DND-41 (cell line): Measurements from ENCODE around the gene COX10.

ENCODE experiments used
- ATAC-seq: fragments of 200-7000 bp; cut with Tn5 transposase; 3 replicates; pipeline ENCODE4 v1.9.1; 2021; ENCODE audit warnings: low read depth; ENCODE audit not compliant: insufficient read depth
- DNase-seq: peaks from one replicate; pipeline ENCODE4 v3.0.0-alpha.2; 2020
- H2AFZ ChIP-seq: 2 replicates; pipeline ENCODE4 v1.6.0; 2012; ENCODE audit warnings: low read depth, low read length
- H3K27ac ChIP-seq: 2 replicates; pipeline ENCODE4 v1.5.1; 2012; ENCODE audit warnings: low read length, inconsistent platforms
- H3K27me3 ChIP-seq: fragments of 200-600 bp; sonication (generic); 2 replicates; pipeline ENCODE4 v1.6.0; 2012; ENCODE audit warnings: low read length, mild to moderate bottlenecking, inconsistent platforms; ENCODE audit not compliant: insufficient read depth, poor library complexity
- H3K36me3 ChIP-seq: 2 replicates; pipeline ENCODE4 v1.5.1; 2012; ENCODE audit warnings: low read length, inconsistent platforms; ENCODE audit not compliant: insufficient read depth
- H3K4me1 ChIP-seq: 2 replicates; pipeline ENCODE4 v1.5.1; 2012; ENCODE audit warnings: mild to moderate bottlenecking, low read length; ENCODE audit not compliant: insufficient read depth
- H3K4me2 ChIP-seq: 2 replicates; pipeline ENCODE4 v1.6.0; 2012; ENCODE audit warnings: mild to moderate bottlenecking, moderate library complexity, low read length, inconsistent platforms; ENCODE audit not compliant: insufficient read depth
- H3K4me3 ChIP-seq, 2 experiments: fragments of 200-600 bp in 1 of 2; shearing (Covaris generic) in 1 of 2; 2 replicates each; pipeline ENCODE4 v1.5.1; 2012 to 2016; ENCODE audit warnings: inconsistent platforms in 2 of 2, low read length in 2 of 2, mild to moderate bottlenecking in 2 of 2, low read depth in 1 of 2, moderate library complexity in 1 of 2
- H3K79me2 ChIP-seq: 2 replicates; pipeline ENCODE4 v1.6.0; 2012; ENCODE audit warnings: low read length, inconsistent platforms; ENCODE audit not compliant: insufficient read depth
- H3K9ac ChIP-seq: 2 replicates; pipeline ENCODE4 v1.6.0; 2012; ENCODE audit warnings: low read depth, mild to moderate bottlenecking, inconsistent platforms, low read length, moderate library complexity
- H3K9me3 ChIP-seq: 2 replicates; pipeline ENCODE4 v1.5.1; 2012; ENCODE audit warnings: low read length, moderate library complexity, mild to moderate bottlenecking, inconsistent platforms; ENCODE audit not compliant: insufficient read depth, severe bottlenecking
- H4K20me1 ChIP-seq: 2 replicates; pipeline ENCODE4 v1.6.0; 2012; ENCODE audit warnings: low read length; ENCODE audit not compliant: insufficient read depth
- EZH2 ChIP-seq: IDR thresholded peaks from 3 replicates; pipeline ENCODE4 v1.6.1; 2012; ENCODE audit warnings: borderline replicate concordance, low read depth, mild to moderate bottlenecking, moderate library complexity, low read length, inconsistent platforms; ENCODE audit not compliant: severe bottlenecking
- TF ChIP-seq, protein P1 (sequence below): IDR thresholded peaks from 2 replicates; pipeline ENCODE4 v1.5.1; 2012; ENCODE audit warnings: borderline replicate concordance, low read length, moderate library complexity, mild to moderate bottlenecking; ENCODE audit not compliant: poor library complexity, severe bottlenecking; ENCODE audit errors: extremely low read depth

COX10 gene

GRCh38 chr17:14204546-14204945 lies 135.2 kb downstream of the COX10 start:
- Histone ChIP-seq H3K9ac (no peak overlapping the region), H3K79me2 (no peaks in the 10 kb centered on the region), H3K27ac (no peak overlapping the region), H3K9me3 (no peaks in the 10 kb centered on the region), H3K36me3 (peaks cover 26% of the 10 kb centered on the region), H3K4me2 (no peak overlapping the region), H3K27me3 (no peaks in the 10 kb centered on the region), H3K4me1 (0 out of 2 replicates have a peak, but pooled peaks cover 9% of the 10 kb centered on the region), H4K20me1 (no peaks in the 10 kb centered on the region; the same call in 1 of the 2 replicates), H2AFZ (no peak overlapping the region), H3K4me3 (no peak overlapping the region)
- TF ChIP-seq EZH2, result no peak
- TF ChIP-seq, protein P1, sequence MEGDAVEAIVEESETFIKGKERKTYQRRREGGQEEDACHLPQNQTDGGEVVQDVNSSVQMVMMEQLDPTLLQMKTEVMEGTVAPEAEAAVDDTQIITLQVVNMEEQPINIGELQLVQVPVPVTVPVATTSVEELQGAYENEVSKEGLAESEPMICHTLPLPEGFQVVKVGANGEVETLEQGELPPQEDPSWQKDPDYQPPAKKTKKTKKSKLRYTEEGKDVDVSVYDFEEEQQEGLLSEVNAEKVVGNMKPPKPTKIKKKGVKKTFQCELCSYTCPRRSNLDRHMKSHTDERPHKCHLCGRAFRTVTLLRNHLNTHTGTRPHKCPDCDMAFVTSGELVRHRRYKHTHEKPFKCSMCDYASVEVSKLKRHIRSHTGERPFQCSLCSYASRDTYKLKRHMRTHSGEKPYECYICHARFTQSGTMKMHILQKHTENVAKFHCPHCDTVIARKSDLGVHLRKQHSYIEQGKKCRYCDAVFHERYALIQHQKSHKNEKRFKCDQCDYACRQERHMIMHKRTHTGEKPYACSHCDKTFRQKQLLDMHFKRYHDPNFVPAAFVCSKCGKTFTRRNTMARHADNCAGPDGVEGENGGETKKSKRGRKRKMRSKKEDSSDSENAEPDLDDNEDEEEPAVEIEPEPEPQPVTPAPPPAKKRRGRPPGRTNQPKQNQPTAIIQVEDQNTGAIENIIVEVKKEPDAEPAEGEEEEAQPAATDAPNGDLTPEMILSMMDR, result no peak
- DNase-seq (no peak), ATAC-seq (no peak)

GRCh38 chr17:14205380-14205779 lies 136.1 kb downstream of the COX10 start:
- Histone ChIP-seq H3K9ac (no peak overlapping the region), H3K36me3 (peaks cover 33% of the 10 kb centered on the region), H3K79me2 (no peaks in the 10 kb centered on the region), H3K27me3 (no peaks in the 10 kb centered on the region), H2AFZ (no peak overlapping the region), H4K20me1 (no peaks in the 10 kb centered on the region; the same call in 1 of the 2 replicates), H3K4me1 (0 out of 2 replicates have a peak, but pooled peaks cover 9% of the 10 kb centered on the region), H3K9me3 (no peaks in the 10 kb centered on the region), H3K4me2 (no peak overlapping the region), H3K4me3 (no peak overlapping the region), H3K27ac (no peak overlapping the region)
- no peak for TF ChIP-seq EZH2
- TF ChIP-seq, protein P1, result no peak
- DNase-seq (no peak), ATAC-seq (no peak)

GRCh38 chr17:14205992-14206461 lies 136.7 kb downstream of the COX10 start:
- no peak for DNase-seq
- H2AFZ ChIP-seq, result no peak overlapping the region
- no peak overlapping the region for H3K9ac ChIP-seq
- no peak overlapping the region for H3K4me2 ChIP-seq
- H3K9me3 ChIP-seq, result peaks cover 3% of the 10 kb centered on the region
- H3K27ac ChIP-seq, result no peak overlapping the region
- H3K4me3 ChIP-seq, result no peak overlapping the region
- no peaks in the 10 kb centered on the region for H3K27me3 ChIP-seq
- no peaks in the 10 kb centered on the region for H4K20me1 ChIP-seq
- TF ChIP-seq, protein P1, result no peak
- TF ChIP-seq EZH2, result no peak
- peaks cover 36% of the 10 kb centered on the region for H3K36me3 ChIP-seq
- ATAC-seq, result no peak
- H3K79me2 ChIP-seq, result no peaks in the 10 kb centered on the region
- 0 out of 2 replicates have a peak, but pooled peaks cover 4% of the 10 kb centered on the region for H3K4me1 ChIP-seq
